ENCODE data around the gene PRKCA.

- TF ChIP-seq, protein P1, sequence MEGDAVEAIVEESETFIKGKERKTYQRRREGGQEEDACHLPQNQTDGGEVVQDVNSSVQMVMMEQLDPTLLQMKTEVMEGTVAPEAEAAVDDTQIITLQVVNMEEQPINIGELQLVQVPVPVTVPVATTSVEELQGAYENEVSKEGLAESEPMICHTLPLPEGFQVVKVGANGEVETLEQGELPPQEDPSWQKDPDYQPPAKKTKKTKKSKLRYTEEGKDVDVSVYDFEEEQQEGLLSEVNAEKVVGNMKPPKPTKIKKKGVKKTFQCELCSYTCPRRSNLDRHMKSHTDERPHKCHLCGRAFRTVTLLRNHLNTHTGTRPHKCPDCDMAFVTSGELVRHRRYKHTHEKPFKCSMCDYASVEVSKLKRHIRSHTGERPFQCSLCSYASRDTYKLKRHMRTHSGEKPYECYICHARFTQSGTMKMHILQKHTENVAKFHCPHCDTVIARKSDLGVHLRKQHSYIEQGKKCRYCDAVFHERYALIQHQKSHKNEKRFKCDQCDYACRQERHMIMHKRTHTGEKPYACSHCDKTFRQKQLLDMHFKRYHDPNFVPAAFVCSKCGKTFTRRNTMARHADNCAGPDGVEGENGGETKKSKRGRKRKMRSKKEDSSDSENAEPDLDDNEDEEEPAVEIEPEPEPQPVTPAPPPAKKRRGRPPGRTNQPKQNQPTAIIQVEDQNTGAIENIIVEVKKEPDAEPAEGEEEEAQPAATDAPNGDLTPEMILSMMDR (IDR thresholded peaks at IDR 0.05): no peak
- no peak for TF ChIP-seq POLR2A (IDR thresholded peaks at IDR 0.05)
These were observed 166.7 kb downstream of the PRKCA start for GRCh38 chr17:66469088-66469442.

Data from ovary (tissue), 3 donors.